Adrenal gland (tissue), 5 donors: Measurements from ENCODE around the gene GNLY.

Experiments used
- CTCF ChIP-seq, 6 experiments: fragments of 450-650 bp in 4 of 6; fragments of 200-600 bp in 2 of 6; sonication (generic) in 1 of 6; IDR thresholded peaks; 1 replicate in 5 of 6; 2 replicates in 1 of 6; pipeline versions ENCODE4 v1.5.1 to v1.8.0; 2016 to 2021; ENCODE audit warnings: antibody characterized with exemption in 6 of 6, mild to moderate bottlenecking in 2 of 6, moderate library complexity in 1 of 6
- POLR2A ChIP-seq, 2 donors: fragments of 450-650 bp; IDR thresholded peaks; one replicate each; pipeline ENCODE4 v1.6.1; 2017; ENCODE audit warnings: antibody characterized with exemption in 2 of 2, mild to moderate bottlenecking in 2 of 2, moderate library complexity in 1 of 2
- donor health status: DM: no; HTN: no; CAD: no.

GRCh38 chr2:85695691-85696668, 1.8 kb downstream of the GNLY start:
- TF ChIP-seq CTCF (IDR thresholded peaks at IDR 0.05) (no peak), POLR2A (IDR thresholded peaks at IDR 0.05) (no peak)
